ENCODE results near the gene KIR2DL4.
"Not testable (repeated sequence)": the region's sequence is repeated elsewhere in the genome, so short reads cannot be mapped to it uniquely, and the experiment has no call there.

DNA sequence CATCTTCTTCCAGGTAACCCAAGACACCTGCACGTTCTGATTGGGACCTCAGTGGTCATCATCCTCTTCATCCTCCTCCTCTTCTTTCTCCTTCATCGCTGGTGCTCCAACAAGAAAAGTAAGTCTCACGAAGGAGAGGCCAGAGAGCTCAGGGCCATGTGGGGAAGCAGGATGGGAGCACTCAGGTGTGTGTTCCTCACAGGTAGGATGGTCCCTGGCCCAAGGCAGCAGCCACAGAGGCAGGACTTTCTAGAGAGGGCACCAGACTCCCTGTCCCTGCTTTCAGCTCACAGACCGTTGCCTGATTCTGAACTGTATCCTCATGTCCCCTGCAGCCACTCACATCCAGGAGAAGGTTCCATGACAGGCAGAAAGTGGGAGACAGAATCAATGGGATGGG is 36.9 kb upstream of the KIR2DL4 start:
- TF ChIP-seq, protein P1, sequence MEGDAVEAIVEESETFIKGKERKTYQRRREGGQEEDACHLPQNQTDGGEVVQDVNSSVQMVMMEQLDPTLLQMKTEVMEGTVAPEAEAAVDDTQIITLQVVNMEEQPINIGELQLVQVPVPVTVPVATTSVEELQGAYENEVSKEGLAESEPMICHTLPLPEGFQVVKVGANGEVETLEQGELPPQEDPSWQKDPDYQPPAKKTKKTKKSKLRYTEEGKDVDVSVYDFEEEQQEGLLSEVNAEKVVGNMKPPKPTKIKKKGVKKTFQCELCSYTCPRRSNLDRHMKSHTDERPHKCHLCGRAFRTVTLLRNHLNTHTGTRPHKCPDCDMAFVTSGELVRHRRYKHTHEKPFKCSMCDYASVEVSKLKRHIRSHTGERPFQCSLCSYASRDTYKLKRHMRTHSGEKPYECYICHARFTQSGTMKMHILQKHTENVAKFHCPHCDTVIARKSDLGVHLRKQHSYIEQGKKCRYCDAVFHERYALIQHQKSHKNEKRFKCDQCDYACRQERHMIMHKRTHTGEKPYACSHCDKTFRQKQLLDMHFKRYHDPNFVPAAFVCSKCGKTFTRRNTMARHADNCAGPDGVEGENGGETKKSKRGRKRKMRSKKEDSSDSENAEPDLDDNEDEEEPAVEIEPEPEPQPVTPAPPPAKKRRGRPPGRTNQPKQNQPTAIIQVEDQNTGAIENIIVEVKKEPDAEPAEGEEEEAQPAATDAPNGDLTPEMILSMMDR (IDR thresholded peaks at IDR 0.05): not testable (repeated sequence)
- not testable (repeated sequence) for TF ChIP-seq POLR2A, EP300 (IDR thresholded peaks at IDR 0.05)
